Measurements from ENCODE around the gene AMN1. TPM values are rescaled to one million over a fixed set of nuclear protein-coding genes. Genes with fewer than 3 reads are reported as not detected.

The AMN1 gene
- total and polyA plus RNA-seq, 2 of the 13 experiments (the other 11 are each of a cell fraction or from before 2014, with no cell fraction given), result 7.5 to 26.5 TPM

- in situ Hi-C loops (cut with HindIII; ENCODE audit: extremely low pct_ligation_motif_present, low pct_unique_long_range_greater_than_20kb), result no loop called here
- Histone ChIP-seq H4K20me1 (ENCODE audit: insufficient read depth, low read length) (no peaks in the 10 kb centered on the region), H2AFZ (ENCODE audit: low read length) (no peak overlapping the region), H3K4me2 (ENCODE audit: low read depth, low read length) (no peak overlapping the region), H3K4me1 (ENCODE audit: insufficient read depth, low read length) (no peaks in the 10 kb centered on the region), H3K4me3 (replicated peaks in 1 of 3; ENCODE audit: insufficient read depth in 1 of 3, low read depth in 2 of 3, low read length in 3 of 3) (no peak overlapping the region), H3K36me3 (replicated peaks in 1 of 2; ENCODE audit: control insufficient read depth in 1 of 2, insufficient read depth in 2 of 2, low read length in 2 of 2) (no peaks in the 10 kb centered on the region), H3K9ac (ENCODE audit: insufficient read depth, low read depth, low read length) (no peak overlapping the region), H3K27me3 (ENCODE audit: control insufficient read depth in 1 of 2, insufficient read depth in 2 of 2, low read length in 2 of 2) (no peaks in the 10 kb centered on the region), H3K9me3 (ENCODE audit: low read length) (no peaks in the 10 kb centered on the region), H3K27ac (ENCODE audit: extremely low read length, insufficient read depth, low read length) (no peak overlapping the region), H3K79me2 (ENCODE audit: insufficient read depth, low read length) (no peaks in the 10 kb centered on the region)
- WGBS (ENCODE audit: low lambda C conversion rate), result 89% methylated on average over 2 of the region's 2 CpGs
- DNase-seq (ENCODE audit: low spot score), result no peak
- no peak for FAIRE-seq
- no TSS peak for BruUV-seq (replicated peaks)
- no peak for ATAC-seq
- POLR2A ChIA-PET, result no interaction called here
- intact Hi-C loops (cut with micrococcal nuclease; ENCODE audit: unreplicated experiment), result no loop called here
- CTCF ChIA-PET (ENCODE audit: low intra/inter-chr PET ratio, low total read pairs), result no interaction called here
- TF ChIP-seq, protein P1, sequence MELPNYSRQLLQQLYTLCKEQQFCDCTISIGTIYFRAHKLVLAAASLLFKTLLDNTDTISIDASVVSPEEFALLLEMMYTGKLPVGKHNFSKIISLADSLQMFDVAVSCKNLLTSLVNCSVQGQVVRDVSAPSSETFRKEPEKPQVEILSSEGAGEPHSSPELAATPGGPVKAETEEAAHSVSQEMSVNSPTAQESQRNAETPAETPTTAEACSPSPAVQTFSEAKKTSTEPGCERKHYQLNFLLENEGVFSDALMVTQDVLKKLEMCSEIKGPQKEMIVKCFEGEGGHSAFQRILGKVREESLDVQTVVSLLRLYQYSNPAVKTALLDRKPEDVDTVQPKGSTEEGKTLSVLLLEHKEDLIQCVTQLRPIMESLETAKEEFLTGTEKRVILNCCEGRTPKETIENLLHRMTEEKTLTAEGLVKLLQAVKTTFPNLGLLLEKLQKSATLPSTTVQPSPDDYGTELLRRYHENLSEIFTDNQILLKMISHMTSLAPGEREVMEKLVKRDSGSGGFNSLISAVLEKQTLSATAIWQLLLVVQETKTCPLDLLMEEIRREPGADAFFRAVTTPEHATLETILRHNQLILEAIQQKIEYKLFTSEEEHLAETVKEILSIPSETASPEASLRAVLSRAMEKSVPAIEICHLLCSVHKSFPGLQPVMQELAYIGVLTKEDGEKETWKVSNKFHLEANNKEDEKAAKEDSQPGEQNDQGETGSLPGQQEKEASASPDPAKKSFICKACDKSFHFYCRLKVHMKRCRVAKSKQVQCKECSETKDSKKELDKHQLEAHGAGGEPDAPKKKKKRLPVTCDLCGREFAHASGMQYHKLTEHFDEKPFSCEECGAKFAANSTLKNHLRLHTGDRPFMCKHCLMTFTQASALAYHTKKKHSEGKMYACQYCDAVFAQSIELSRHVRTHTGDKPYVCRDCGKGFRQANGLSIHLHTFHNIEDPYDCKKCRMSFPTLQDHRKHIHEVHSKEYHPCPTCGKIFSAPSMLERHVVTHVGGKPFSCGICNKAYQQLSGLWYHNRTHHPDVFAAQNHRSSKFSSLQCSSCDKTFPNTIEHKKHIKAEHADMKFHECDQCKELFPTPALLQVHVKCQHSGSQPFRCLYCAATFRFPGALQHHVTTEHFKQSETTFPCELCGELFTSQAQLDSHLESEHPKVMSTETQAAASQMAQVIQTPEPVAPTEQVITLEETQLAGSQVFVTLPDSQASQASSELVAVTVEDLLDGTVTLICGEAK (IDR thresholded peaks at IDR 0.05), result no peak
- TF ChIP-seq, protein P1 (CRISPR knock-in tag; IDR thresholded peaks at IDR 0.05), result no peak
- no peak for TF ChIP-seq NPAS2 (CRISPR knock-in tag; IDR thresholded peaks at IDR 0.05; ENCODE audit: borderline replicate concordance)
- TF ChIP-seq, protein P2, sequence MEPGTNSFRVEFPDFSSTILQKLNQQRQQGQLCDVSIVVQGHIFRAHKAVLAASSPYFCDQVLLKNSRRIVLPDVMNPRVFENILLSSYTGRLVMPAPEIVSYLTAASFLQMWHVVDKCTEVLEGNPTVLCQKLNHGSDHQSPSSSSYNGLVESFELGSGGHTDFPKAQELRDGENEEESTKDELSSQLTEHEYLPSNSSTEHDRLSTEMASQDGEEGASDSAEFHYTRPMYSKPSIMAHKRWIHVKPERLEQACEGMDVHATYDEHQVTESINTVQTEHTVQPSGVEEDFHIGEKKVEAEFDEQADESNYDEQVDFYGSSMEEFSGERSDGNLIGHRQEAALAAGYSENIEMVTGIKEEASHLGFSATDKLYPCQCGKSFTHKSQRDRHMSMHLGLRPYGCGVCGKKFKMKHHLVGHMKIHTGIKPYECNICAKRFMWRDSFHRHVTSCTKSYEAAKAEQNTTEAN (CRISPR knock-in tag; conservative IDR thresholded peaks at IDR 0.05), result no peak
- TF ChIP-seq SP1 (IDR thresholded peaks at IDR 0.05), result no peak
- TF ChIP-seq SP1 (CRISPR knock-in tag; IDR thresholded peaks at IDR 0.05), result no peak
- no peak for TF ChIP-seq ARID4A (CRISPR knock-in tag; IDR thresholded peaks at IDR 0.05; ENCODE audit: borderline replicate concordance)
- no peak for TF ChIP-seq ZBTB21 (CRISPR knock-in tag; IDR thresholded peaks at IDR 0.05)
- no peak for TF ChIP-seq GLMP (CRISPR knock-in tag; IDR thresholded peaks at IDR 0.05; ENCODE audit: borderline replicate concordance)
Measured at GRCh38 chr12:31705621-31706020, 23.2 kb downstream of the AMN1 start.

Data from HepG2 (cell line).